ENCODE measurements around the gene SGK2.

GRCh38 chr20:43532416-43533055 lies 26.3 kb upstream of the SGK2 start:
- no peak for TF ChIP-seq RBM39 (IDR thresholded peaks at IDR 0.05; ENCODE audit: low read depth, low read length, poor library complexity, severe bottlenecking)
- no peak for TF ChIP-seq IRF2 (CRISPR knock-in tag; IDR thresholded peaks at IDR 0.05)
- TF ChIP-seq TFAP4 (IDR thresholded peaks at IDR 0.05; ENCODE audit: borderline replicate concordance, low read depth), result no peak
- TF ChIP-seq ZNF749 (CRISPR knock-in tag; IDR thresholded peaks at IDR 0.05; ENCODE audit: borderline replicate concordance), result no peak
- no peak for TF ChIP-seq EP300 (IDR thresholded peaks at IDR 0.05; ENCODE audit: low read depth in 2 of 2, low read length in 2 of 2)
- no peak for TF ChIP-seq EP300 (CRISPR knock-in tag; IDR thresholded peaks at IDR 0.05; ENCODE audit: borderline replicate concordance)
- TF ChIP-seq ZNF318 (CRISPR knock-in tag; IDR thresholded peaks at IDR 0.05), result no peak
- TF ChIP-seq SIN3B (IDR thresholded peaks at IDR 0.05; ENCODE audit: low read length), result no peak
- no peak for TF ChIP-seq ZBTB49 (CRISPR knock-in tag; IDR thresholded peaks at IDR 0.05; ENCODE audit: borderline replicate concordance)
- no peak for TF ChIP-seq ZNF737 (CRISPR knock-in tag; IDR thresholded peaks at IDR 0.05; ENCODE audit: borderline replicate concordance)
- no peak for TF ChIP-seq MXD4 (CRISPR knock-in tag; IDR thresholded peaks at IDR 0.05)

Measured in HepG2 (cell line).